ENCODE measurements around the gene SNX30. TPM values are rescaled to one million over a fixed set of nuclear protein-coding genes. Genes with fewer than 3 reads are reported as not detected.
A peak's percentile ranks its signal among the peaks of the same experiment; 100 is the strongest.

SNX30 gene
- total RNA-seq, 1 experiment from 2014 or later, result 6.9 TPM

- in situ Hi-C loops (cut with HindIII; ENCODE audit: low pct_unique_long_range_greater_than_20kb, low sequenced_read_pairs), result no loop called here
- TF ChIP-seq, protein P1, sequence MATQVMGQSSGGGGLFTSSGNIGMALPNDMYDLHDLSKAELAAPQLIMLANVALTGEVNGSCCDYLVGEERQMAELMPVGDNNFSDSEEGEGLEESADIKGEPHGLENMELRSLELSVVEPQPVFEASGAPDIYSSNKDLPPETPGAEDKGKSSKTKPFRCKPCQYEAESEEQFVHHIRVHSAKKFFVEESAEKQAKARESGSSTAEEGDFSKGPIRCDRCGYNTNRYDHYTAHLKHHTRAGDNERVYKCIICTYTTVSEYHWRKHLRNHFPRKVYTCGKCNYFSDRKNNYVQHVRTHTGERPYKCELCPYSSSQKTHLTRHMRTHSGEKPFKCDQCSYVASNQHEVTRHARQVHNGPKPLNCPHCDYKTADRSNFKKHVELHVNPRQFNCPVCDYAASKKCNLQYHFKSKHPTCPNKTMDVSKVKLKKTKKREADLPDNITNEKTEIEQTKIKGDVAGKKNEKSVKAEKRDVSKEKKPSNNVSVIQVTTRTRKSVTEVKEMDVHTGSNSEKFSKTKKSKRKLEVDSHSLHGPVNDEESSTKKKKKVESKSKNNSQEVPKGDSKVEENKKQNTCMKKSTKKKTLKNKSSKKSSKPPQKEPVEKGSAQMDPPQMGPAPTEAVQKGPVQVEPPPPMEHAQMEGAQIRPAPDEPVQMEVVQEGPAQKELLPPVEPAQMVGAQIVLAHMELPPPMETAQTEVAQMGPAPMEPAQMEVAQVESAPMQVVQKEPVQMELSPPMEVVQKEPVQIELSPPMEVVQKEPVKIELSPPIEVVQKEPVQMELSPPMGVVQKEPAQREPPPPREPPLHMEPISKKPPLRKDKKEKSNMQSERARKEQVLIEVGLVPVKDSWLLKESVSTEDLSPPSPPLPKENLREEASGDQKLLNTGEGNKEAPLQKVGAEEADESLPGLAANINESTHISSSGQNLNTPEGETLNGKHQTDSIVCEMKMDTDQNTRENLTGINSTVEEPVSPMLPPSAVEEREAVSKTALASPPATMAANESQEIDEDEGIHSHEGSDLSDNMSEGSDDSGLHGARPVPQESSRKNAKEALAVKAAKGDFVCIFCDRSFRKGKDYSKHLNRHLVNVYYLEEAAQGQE (IDR thresholded peaks at IDR 0.05; ENCODE audit: insufficient read depth in 1 of 2, low read depth in 2 of 2, low read length in 1 of 2), result no peak
- TF ChIP-seq, protein P2, sequence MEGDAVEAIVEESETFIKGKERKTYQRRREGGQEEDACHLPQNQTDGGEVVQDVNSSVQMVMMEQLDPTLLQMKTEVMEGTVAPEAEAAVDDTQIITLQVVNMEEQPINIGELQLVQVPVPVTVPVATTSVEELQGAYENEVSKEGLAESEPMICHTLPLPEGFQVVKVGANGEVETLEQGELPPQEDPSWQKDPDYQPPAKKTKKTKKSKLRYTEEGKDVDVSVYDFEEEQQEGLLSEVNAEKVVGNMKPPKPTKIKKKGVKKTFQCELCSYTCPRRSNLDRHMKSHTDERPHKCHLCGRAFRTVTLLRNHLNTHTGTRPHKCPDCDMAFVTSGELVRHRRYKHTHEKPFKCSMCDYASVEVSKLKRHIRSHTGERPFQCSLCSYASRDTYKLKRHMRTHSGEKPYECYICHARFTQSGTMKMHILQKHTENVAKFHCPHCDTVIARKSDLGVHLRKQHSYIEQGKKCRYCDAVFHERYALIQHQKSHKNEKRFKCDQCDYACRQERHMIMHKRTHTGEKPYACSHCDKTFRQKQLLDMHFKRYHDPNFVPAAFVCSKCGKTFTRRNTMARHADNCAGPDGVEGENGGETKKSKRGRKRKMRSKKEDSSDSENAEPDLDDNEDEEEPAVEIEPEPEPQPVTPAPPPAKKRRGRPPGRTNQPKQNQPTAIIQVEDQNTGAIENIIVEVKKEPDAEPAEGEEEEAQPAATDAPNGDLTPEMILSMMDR (IDR thresholded peaks at IDR 0.05), result no peak
- TF ChIP-seq SIN3A (IDR thresholded peaks at IDR 0.05; ENCODE audit: borderline replicate concordance, insufficient read depth, low read depth, low read length) (no peak), TCF7L2 (IDR thresholded peaks at IDR 0.05; ENCODE audit: low read depth, low read length) (no peak), POLR2AphosphoS5 (IDR thresholded peaks at IDR 0.05; ENCODE audit: low read depth, low read length) (no peak)
- ChIA-PET CTCF (no interaction called here), POLR2A (no interaction called here)
- H3K4me3 ChIP-seq (ENCODE audit: low read depth in 2 of 2, low read length in 2 of 2), result no peak overlapping the region
- no peaks in the 10 kb centered on the region for H3K9me3 ChIP-seq (ENCODE audit: control insufficient read depth, insufficient read depth, low read depth, low read length)
- no peaks in the 10 kb centered on the region for H3K27me3 ChIP-seq (ENCODE audit: control insufficient read depth, insufficient read depth, low read length)
- no TSS peak for BruUV-seq (replicated peaks)
- intact Hi-C loops (cut with micrococcal nuclease; ENCODE audit: unreplicated experiment), result no loop called here
- no peak for ATAC-seq
- no peak overlapping the region for H3K27ac ChIP-seq (ENCODE audit: low read length)
- H3K36me3 ChIP-seq (ENCODE audit: control insufficient read depth, insufficient read depth, low read length), result no peaks in the 10 kb centered on the region
- DNase-seq (ENCODE audit: low read depth, low spot score), result no peak
- no peaks in the 10 kb centered on the region for H3K4me1 ChIP-seq (ENCODE audit: control insufficient read depth, insufficient read depth, low read length)
Measured at GRCh38 chr9:112886351-112886750, 135.8 kb downstream of the SNX30 start.

DNA sequence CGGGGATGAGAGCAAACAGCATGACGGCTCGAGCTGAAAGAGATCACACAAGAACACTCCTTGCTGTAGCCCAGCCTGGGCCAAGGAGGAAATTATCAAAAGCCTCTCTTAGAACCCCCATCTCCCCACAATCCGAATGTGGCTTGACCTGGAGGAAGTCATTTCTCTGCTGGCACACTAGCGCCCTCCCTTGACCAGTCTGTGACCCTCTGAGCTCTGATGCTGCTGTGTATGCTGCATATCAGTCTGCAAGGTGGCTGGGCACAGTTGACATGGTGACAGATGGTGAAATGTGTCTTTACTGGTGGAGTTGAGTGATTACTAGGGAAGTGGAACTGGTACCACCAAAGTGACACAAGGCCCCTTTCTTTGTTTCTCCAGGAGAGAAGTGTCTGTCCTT, 136.8 kb downstream of the SNX30 start:
- no peak for ATAC-seq
- in situ Hi-C loops (cut with HindIII; ENCODE audit: low pct_unique_long_range_greater_than_20kb, low sequenced_read_pairs) (no loop called here), intact Hi-C loops (cut with micrococcal nuclease; ENCODE audit: unreplicated experiment) (no loop called here)
- Histone ChIP-seq H3K4me3 (ENCODE audit: low read depth in 2 of 2, low read length in 2 of 2) (no peak overlapping the region), H3K27ac (ENCODE audit: low read length) (no peak overlapping the region), H3K9me3 (ENCODE audit: control insufficient read depth, insufficient read depth, low read depth, low read length) (no peaks in the 10 kb centered on the region), H3K27me3 (ENCODE audit: control insufficient read depth, insufficient read depth, low read length) (no peaks in the 10 kb centered on the region), H3K4me1 (ENCODE audit: control insufficient read depth, insufficient read depth, low read length) (no peaks in the 10 kb centered on the region), H3K36me3 (ENCODE audit: control insufficient read depth, insufficient read depth, low read length) (no peaks in the 10 kb centered on the region)
- CTCF ChIA-PET, result no interaction called here
- no peak for DNase-seq (ENCODE audit: low read depth, low spot score)
- POLR2A ChIA-PET, result no interaction called here
- TF ChIP-seq SIN3A (IDR thresholded peaks at IDR 0.05; ENCODE audit: borderline replicate concordance, insufficient read depth, low read depth, low read length) (no peak), TCF7L2 (IDR thresholded peaks at IDR 0.05; ENCODE audit: low read depth, low read length) (no peak), POLR2AphosphoS5 (IDR thresholded peaks at IDR 0.05; ENCODE audit: low read depth, low read length) (no peak)
- TF ChIP-seq, protein P1 (IDR thresholded peaks at IDR 0.05; ENCODE audit: insufficient read depth in 1 of 2, low read depth in 2 of 2, low read length in 1 of 2), result no peak
- TF ChIP-seq, protein P2 (IDR thresholded peaks at IDR 0.05), result peak; percentile 39
- BruUV-seq (replicated peaks), result no TSS peak

Data from Panc1 (cell line).